NB4 (cell line): ENCODE results near the gene DENND1A.
A peak's percentile ranks its signal among the peaks of the same experiment; 100 is the strongest.

Source experiments
- DNase-seq: peaks from one replicate; pipeline ENCODE4 v3.0.0; 2010; ENCODE audit warnings: low read depth
- H3K4me3 ChIP-seq: one replicate; pipeline ENCODE4 v1.5.1; 2011; ENCODE audit warnings: mild to moderate bottlenecking, low read depth, low read length, moderate library complexity
- CTCF ChIP-seq: IDR thresholded peaks from one replicate; pipeline ENCODE4 v1.5.1; 2012; ENCODE audit warnings: low read depth, low read length
- MYC ChIP-seq: IDR thresholded peaks from 2 replicates; pipeline ENCODE4 v1.6.1; 2011; ENCODE audit warnings: low read depth, low read length
- POLR2A ChIP-seq: IDR thresholded peaks from 2 replicates; pipeline ENCODE4 v1.6.1; 2011; ENCODE audit warnings: mild to moderate bottlenecking; ENCODE audit not compliant: insufficient read length; ENCODE audit errors: extremely low read depth
- TF ChIP-seq, protein P1 (sequence below): IDR thresholded peaks from 2 replicates; pipeline ENCODE4 v1.6.1; 2011; ENCODE audit warnings: low read depth, low read length

The DENND1A gene

DNA sequence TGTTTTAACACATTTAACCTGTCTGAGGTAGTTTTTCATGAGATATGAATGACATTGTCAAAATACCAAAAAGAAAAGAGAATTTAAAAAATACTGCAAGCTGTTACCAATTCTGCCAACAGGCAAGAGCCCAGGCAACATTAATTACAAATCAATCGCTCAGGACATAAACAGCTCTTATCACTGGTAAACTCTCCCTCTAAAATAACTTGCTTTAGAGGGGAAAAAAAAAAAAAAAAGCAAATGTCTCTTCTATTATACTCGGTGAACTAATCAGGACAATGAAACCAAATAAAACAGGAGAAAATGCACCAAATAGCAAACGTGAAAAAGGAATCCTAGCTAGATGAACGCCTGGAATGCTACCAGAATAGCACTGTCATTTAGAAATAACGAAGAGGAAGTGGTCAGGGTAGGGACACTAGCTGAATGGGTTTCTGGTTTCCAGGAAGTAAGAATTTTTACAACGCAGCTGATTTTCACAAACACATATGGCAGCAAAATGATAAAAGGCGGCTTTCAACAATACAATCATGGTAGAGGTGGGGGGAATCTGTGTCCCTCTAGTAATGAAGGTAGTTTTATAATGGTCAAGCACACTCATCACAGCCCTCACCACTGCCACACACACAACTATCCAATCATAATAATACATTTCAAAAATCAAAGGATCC is 94.9 kb downstream of the DENND1A start:
- TF ChIP-seq, protein P1, sequence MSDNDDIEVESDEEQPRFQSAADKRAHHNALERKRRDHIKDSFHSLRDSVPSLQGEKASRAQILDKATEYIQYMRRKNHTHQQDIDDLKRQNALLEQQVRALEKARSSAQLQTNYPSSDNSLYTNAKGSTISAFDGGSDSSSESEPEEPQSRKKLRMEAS, result peak; percentile 50
- TF ChIP-seq POLR2A, result no peak
- TF ChIP-seq MYC, result peak; percentile 38
- peak; percentile 83 for DNase-seq
- H3K4me3 ChIP-seq, result peak overlapping the region; percentile 27

- H3K4me3 ChIP-seq, result no peak overlapping the region
- peak; percentile 34 for DNase-seq
- TF ChIP-seq MYC (no peak), CTCF (no peak), POLR2A (no peak)
- TF ChIP-seq, protein P1, result no peak
These were observed 95.6 kb downstream of the DENND1A start for GRCh38 chr9:123834218-123834888.

DNA sequence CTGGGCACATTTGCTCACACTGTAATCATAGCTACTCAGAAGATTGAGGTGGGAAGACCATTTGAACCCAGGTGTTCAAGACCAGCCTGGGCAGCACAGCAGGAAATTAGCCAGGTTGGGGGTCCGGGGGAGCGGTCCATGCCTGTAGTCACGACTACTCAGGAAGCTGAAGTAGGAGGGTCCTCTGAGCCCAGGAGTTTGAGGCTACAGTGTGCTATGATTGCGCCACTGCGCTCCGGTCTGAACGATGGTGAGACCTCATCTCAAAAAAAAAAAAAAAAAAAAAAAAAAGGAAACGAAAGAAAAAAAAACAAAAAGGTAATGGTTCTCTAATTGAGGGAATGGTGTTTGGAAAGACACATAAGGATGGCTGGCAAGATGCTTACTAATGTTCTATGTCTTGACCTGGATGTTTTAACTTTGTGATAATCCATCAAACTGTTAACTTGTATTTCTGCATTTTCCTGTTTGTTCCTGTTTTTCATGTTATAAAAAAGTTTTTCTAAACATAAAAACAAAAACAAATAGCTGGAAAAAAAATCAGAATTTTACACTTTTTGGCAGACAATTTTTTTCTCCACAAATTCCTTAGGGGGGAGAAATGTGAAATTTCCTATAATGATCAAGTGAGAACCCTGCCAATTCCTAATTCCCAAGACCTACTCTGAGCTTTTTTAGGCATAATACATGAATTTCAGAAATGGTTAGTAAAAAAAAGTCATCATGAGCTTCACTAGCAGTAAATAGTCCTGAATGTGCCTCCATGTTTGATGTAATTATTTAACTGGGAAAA is 96.9 kb downstream of the DENND1A start:
- DNase-seq, result peak; percentile 84

DNA sequence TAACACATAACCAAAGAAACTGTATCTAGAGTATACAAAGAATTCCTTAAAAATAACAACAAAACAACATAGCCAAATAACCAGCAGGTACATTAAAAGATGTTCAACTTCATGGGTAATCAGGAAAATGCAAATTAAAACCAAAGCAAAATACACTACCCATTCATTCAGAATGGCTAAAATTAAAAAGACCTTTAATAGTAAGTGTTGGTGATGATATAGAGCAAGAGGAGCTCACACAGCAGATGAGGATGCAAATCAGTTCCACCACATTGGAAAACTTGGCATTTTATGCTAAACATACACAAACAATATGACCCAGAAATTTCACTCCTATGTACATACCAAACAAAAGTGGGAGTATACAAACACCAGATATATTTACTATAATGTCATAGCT is 97.8 kb downstream of the DENND1A start:
- DNase-seq, result no peak
- TF ChIP-seq, protein P1, result no peak
- TF ChIP-seq POLR2A (no peak), CTCF (no peak), MYC (no peak)
- no peak overlapping the region for H3K4me3 ChIP-seq

More for the DNA sequence above, 96.9 kb downstream of the DENND1A start:
- TF ChIP-seq POLR2A (no peak), MYC (no peak), CTCF (no peak)
- TF ChIP-seq, protein P1, result no peak
- peak overlapping the region; percentile 27 for H3K4me3 ChIP-seq

- no peak for DNase-seq
- H3K4me3 ChIP-seq, result no peak overlapping the region
- TF ChIP-seq POLR2A (no peak), CTCF (no peak), MYC (no peak)
- TF ChIP-seq, protein P1, result no peak
These were observed 101.5 kb downstream of the DENND1A start for GRCh38 chr9:123828449-123828848.
